H9 (cell line): ENCODE measurements around the gene MCF2L2. TPM values are rescaled to one million over a fixed set of nuclear protein-coding genes. Genes with fewer than 3 reads are reported as not detected.

Source experiments
- DNase-seq: peaks from one replicate; pipeline ENCODE4 v3.0.0-alpha.2; 2017
- H2AFZ ChIP-seq: one replicate; pipeline ENCODE4 v1.6.1; 2013; ENCODE audit warnings: mild to moderate bottlenecking, low read length, control low read depth, moderate library complexity
- H2AK5ac ChIP-seq: 2 replicates; pipeline ENCODE4 v1.6.1; 2013; ENCODE audit warnings: low read length, control low read depth, mixed read lengths; ENCODE audit not compliant: insufficient read length
- H2BK120ac ChIP-seq: one replicate; pipeline ENCODE4 v1.6.1; 2013; ENCODE audit warnings: low read depth, mild to moderate bottlenecking, low read length, control low read depth, inconsistent platforms; ENCODE audit not compliant: poor library complexity, severe bottlenecking
- H2BK12ac ChIP-seq: 2 replicates; pipeline ENCODE4 v1.6.1; 2013; ENCODE audit warnings: low read length, control low read depth, mixed read lengths, low read depth; ENCODE audit not compliant: insufficient read length
- H2BK15ac ChIP-seq: 2 replicates; pipeline ENCODE4 v1.6.1; 2013; ENCODE audit warnings: low read depth, low read length, control low read depth
- H2BK20ac ChIP-seq: one replicate; pipeline ENCODE4 v1.6.1; 2013; ENCODE audit warnings: low read depth, mild to moderate bottlenecking, low read length, control low read depth, inconsistent platforms; ENCODE audit not compliant: poor library complexity, severe bottlenecking
- H2BK5ac ChIP-seq: 2 replicates; pipeline ENCODE4 v1.6.1; 2013; ENCODE audit warnings: low read length, control low read depth, mixed read lengths; ENCODE audit not compliant: insufficient read length
- H3K14ac ChIP-seq: 2 replicates; pipeline ENCODE4 v1.6.1; 2013; ENCODE audit warnings: low read length, control low read depth; ENCODE audit not compliant: insufficient read depth
- H3K18ac ChIP-seq: 2 replicates; pipeline ENCODE4 v1.6.1; 2013; ENCODE audit warnings: low read depth, mild to moderate bottlenecking, mixed read lengths, low read length, control low read depth; ENCODE audit not compliant: insufficient read length
- H3K23ac ChIP-seq: 2 replicates; pipeline ENCODE4 v1.6.1; 2013; ENCODE audit warnings: low read length, control low read depth, mixed read lengths, low read depth; ENCODE audit not compliant: insufficient read length
- H3K23me2 ChIP-seq: 2 replicates; pipeline ENCODE4 v1.6.1; 2013; ENCODE audit warnings: low read depth, mild to moderate bottlenecking, mixed read lengths, low read length, control low read depth; ENCODE audit not compliant: insufficient read length, poor library complexity, severe bottlenecking
- H3K27ac ChIP-seq: 2 replicates; pipeline ENCODE4 v1.5.1; 2013; ENCODE audit warnings: low read length, control low read depth, mixed read lengths, low read depth; ENCODE audit not compliant: insufficient read length
- H3K27me3 ChIP-seq: 2 replicates; pipeline ENCODE4 v1.6.1; 2013; ENCODE audit warnings: low read length, control low read depth, inconsistent platforms; ENCODE audit not compliant: insufficient read depth
- H3K4ac ChIP-seq: 2 replicates; pipeline ENCODE4 v1.6.1; 2013; ENCODE audit warnings: low read depth, mild to moderate bottlenecking, control low read depth, inconsistent platforms, low read length, moderate library complexity
- H3K4me1 ChIP-seq: 2 replicates; pipeline ENCODE4 v1.6.1; 2013; ENCODE audit warnings: low read length, control low read depth, inconsistent platforms; ENCODE audit not compliant: insufficient read depth
- H3K4me2 ChIP-seq: 2 replicates; pipeline ENCODE4 v1.6.1; 2013; ENCODE audit warnings: low read length, control low read depth, mixed read lengths; ENCODE audit not compliant: insufficient read length, insufficient read depth
- H3K56ac ChIP-seq: 2 replicates; pipeline ENCODE4 v1.6.1; 2013; ENCODE audit warnings: low read depth, mild to moderate bottlenecking, mixed read lengths, low read length, control low read depth; ENCODE audit not compliant: insufficient read length
- H3K79me1 ChIP-seq: 2 replicates; pipeline ENCODE4 v1.6.1; 2013; ENCODE audit warnings: low read depth, mild to moderate bottlenecking, moderate library complexity, low read length, control low read depth, inconsistent platforms; ENCODE audit not compliant: insufficient read depth, poor library complexity, severe bottlenecking
- H3K79me2 ChIP-seq: 2 replicates; pipeline ENCODE4 v1.6.1; 2013; ENCODE audit warnings: low read length, control low read depth, inconsistent platforms; ENCODE audit not compliant: insufficient read depth
- H3K9ac ChIP-seq: 2 replicates; pipeline ENCODE4 v1.6.1; 2013; ENCODE audit warnings: low read length, control low read depth, mixed read lengths; ENCODE audit not compliant: insufficient read length; ENCODE audit errors: extremely low read depth
- H3K9me3 ChIP-seq: one replicate; pipeline ENCODE4 v1.6.1; 2013; ENCODE audit warnings: low read depth, low read length, inconsistent platforms; ENCODE audit not compliant: control insufficient read depth
- H3T11ph ChIP-seq: one replicate; pipeline ENCODE4 v1.6.1; 2013; ENCODE audit warnings: mild to moderate bottlenecking, low read length, control low read depth, inconsistent platforms
- H4K20me1 ChIP-seq: one replicate; pipeline ENCODE4 v1.6.1; 2013; ENCODE audit not compliant: control insufficient read depth, insufficient read length, insufficient read depth
- H4K5ac ChIP-seq: 2 replicates; pipeline ENCODE4 v1.6.1; 2013; ENCODE audit warnings: low read depth, mild to moderate bottlenecking, mixed read lengths, low read length, control low read depth; ENCODE audit not compliant: insufficient read length
- H4K8ac ChIP-seq: replicated peaks from 2 replicates; pipeline ENCODE4 v1.6.1; 2013; ENCODE audit warnings: low read length, control low read depth, mixed read lengths, low read depth; ENCODE audit not compliant: insufficient read length
- H4K91ac ChIP-seq: 2 replicates; pipeline ENCODE4 v1.6.1; 2013; ENCODE audit warnings: low read depth, mild to moderate bottlenecking, moderate library complexity, mixed read lengths, low read length, control low read depth; ENCODE audit not compliant: insufficient read length
- H3K27ac Mint-ChIP-seq, 3 experiments: 2 replicates in 2 of 3; 3 replicates in 1 of 3; pipeline ENCODE4 v1.8.0; 2020 to 2021; ENCODE audit warnings: mixed read lengths in 3 of 3, mild to moderate bottlenecking in 1 of 3, moderate library complexity in 1 of 3
- H3K27me3 Mint-ChIP-seq: 2 replicates; pipeline ENCODE4 v1.8.0; 2021; ENCODE audit warnings: low read depth, mild to moderate bottlenecking, moderate library complexity, mixed read lengths
- H3K36me3 Mint-ChIP-seq, 3 experiments: 2 replicates in 2 of 3; 3 replicates in 1 of 3; pipeline ENCODE4 v1.8.0; 2020 to 2021; ENCODE audit warnings: low read depth in 3 of 3, mixed read lengths in 3 of 3; ENCODE audit not compliant: insufficient read depth in 1 of 3
- H3K4me1 Mint-ChIP-seq, 2 experiments: 2 replicates each; pipeline ENCODE4 v1.8.0; 2020; ENCODE audit warnings: mixed read lengths in 2 of 2
- H3K4me3 Mint-ChIP-seq, 2 experiments: 2 replicates in 1 of 2; 3 replicates in 1 of 2; pipeline ENCODE4 v1.8.0; 2020 to 2021; ENCODE audit warnings: mild to moderate bottlenecking in 2 of 2, mixed read lengths in 2 of 2, moderate library complexity in 1 of 2
- H3K9me3 Mint-ChIP-seq, 2 experiments: 2 replicates in 1 of 2; 3 replicates in 1 of 2; pipeline ENCODE4 v1.8.0; 2020; ENCODE audit warnings: mild to moderate bottlenecking in 2 of 2, mixed read lengths in 2 of 2, moderate library complexity in 1 of 2
- CTCF ChIP-seq: fragments of 200-600 bp; sonication (generic); conservative IDR thresholded peaks from 3 replicates; pipeline ENCODE4 v1.8.0; 2021; ENCODE audit warnings: antibody characterized with exemption, mild to moderate bottlenecking
- WGBS: extraction: QIAGEN DNeasy Blood & Tissue Kit; methylation state at CpG from one replicate; pipeline ENCODE4 v1.1.7; 2013; ENCODE audit warnings: missing lambda C conversion rate, low lambda C conversion rate, mixed read lengths; ENCODE audit not compliant: insufficient read length; ENCODE audit errors: extremely low coverage; 5-methylcytosine and 5-hydroxymethylcytosine counted together
- total RNA-seq: library from RNA; stranded (reverse); gene quantifications from 2 replicates; pipeline ENCODE4 v1.2.1, GENCODE V29; 2021

The MCF2L2 gene
- total RNA-seq, 1 experiment from 2014 or later: 6.4 TPM

DNA sequence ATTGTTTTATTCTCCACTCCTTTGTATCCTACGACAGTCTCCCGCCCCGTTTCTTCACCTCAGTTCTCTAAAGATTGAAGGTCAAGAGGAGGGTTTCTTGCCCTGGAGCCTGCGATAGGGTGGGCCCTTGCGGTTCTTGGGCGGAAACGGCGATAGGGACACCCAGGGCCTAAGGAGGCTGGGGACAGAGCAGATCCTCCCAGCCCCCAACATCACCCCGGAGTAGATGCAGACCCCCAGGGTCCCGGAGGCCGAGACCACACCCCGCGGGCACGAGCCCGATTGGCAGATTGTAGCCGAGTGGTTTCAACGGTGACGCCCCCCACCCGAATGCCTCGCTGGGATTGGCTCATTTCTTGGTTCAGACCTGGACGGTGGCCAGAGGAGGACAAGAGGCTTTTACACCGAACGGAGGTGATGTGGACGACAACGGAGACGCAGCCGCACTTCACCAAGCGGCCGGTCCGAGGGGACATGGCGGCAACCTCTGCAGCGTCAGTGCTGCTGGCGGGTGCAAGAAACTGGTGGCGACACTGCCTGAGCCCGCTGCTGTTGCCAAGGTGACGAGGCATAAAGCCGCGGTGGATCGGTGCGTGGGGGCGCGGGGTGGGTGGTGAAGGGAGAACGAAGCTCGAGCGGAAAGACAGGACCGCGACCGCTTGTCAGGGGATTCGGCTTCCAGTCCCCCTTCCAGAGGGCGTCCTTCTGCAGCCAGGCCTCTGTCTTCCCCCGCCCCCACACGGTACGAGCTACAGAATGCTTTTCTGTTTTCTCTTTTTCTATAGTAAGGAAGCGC, 19.0 kb upstream of the MCF2L2 start:
- Histone ChIP-seq H2AK5ac (no peak overlapping the region), H3K14ac (peak overlapping the region; percentile 88; the same call in 1 of the 2 replicates), H2BK12ac (no peak overlapping the region), H3K23me2 (peaks cover 3% of the 10 kb centered on the region), H3T11ph (no peak overlapping the region), H4K20me1 (no peaks in the 10 kb centered on the region), H3K27ac (no peak overlapping the region), H3K9me3 (no peaks in the 10 kb centered on the region), H3K27me3 (no peaks in the 10 kb centered on the region), H2BK20ac (no peak overlapping the region), H2BK5ac (no peak overlapping the region), H3K56ac (no peak overlapping the region), H2BK15ac (no peak overlapping the region), H4K91ac (no peak overlapping the region), H2BK120ac (no peak overlapping the region), H3K23ac (no peak overlapping the region), H3K4me1 (no peaks in the 10 kb centered on the region), H2AFZ (peak overlapping the region; percentile 52), H3K4me2 (peak overlapping the region; percentile 78), H4K5ac (no peak overlapping the region), H3K79me1 (no peaks in the 10 kb centered on the region), H3K4ac (no peak overlapping the region), H4K8ac (no peak overlapping the region), H3K79me2 (peaks cover 2% of the 10 kb centered on the region; the same call in 1 of the 2 replicates), H3K9ac (peak overlapping the region; percentile 84), H3K18ac (no peak overlapping the region)
- peaks cover 14 to 20% of the 10 kb centered on the region in 2 experiments for H3K4me1 Mint-ChIP-seq
- peaks cover 20% of the 10 kb centered on the region in 2 experiments for H3K9me3 Mint-ChIP-seq
- TF ChIP-seq CTCF: no peak
- peaks cover 5 to 23% (median 18%) of the 10 kb centered on the region in 3 experiments; a peak in 6 of 7 replicates for H3K36me3 Mint-ChIP-seq
- no peaks in the 10 kb centered on the region for H3K27me3 Mint-ChIP-seq
- H3K27ac Mint-ChIP-seq: peak overlapping the region; percentile 95 to 98 (median 97)
- peak overlapping the region; percentile 98 for H3K4me3 Mint-ChIP-seq
- no CpG with 5 or more reads among the region's 54 CpGs for WGBS
- peak; percentile 98 for DNase-seq
